ENCODE results near the gene RAC3.

- no peak for TF ChIP-seq POLR2A (IDR thresholded peaks at IDR 0.05)
- peak; percentile 50 to 93 (median 72) for TF ChIP-seq CTCF (IDR thresholded peaks at IDR 0.05)
- TF ChIP-seq POLR2AphosphoS5 (IDR thresholded peaks at IDR 0.05), result peak; percentile 48
Measured at GRCh38 chr17:82021107-82021899, 10.2 kb upstream of the RAC3 start.
